KOPT-K1 (cell line): ENCODE data around the gene FRMD4A.
"Not testable (repeated sequence)": the region's sequence is repeated elsewhere in the genome, so short reads cannot be mapped to it uniquely, and the experiment has no call there.

Experiments used
- H3K27ac ChIP-seq: fragments of 200-600 bp; sonication (generic); 2 replicates; pipeline ENCODE4 v1.5.1; 2016; ENCODE audit warnings: antibody characterized with exemption, mild to moderate bottlenecking, low read depth, low read length; ENCODE audit not compliant: poor library complexity, severe bottlenecking
- H3K36me3 ChIP-seq: fragments of 200-600 bp; sonication (generic); 2 replicates; pipeline ENCODE4 v1.5.1; 2017; ENCODE audit warnings: antibody characterized with exemption, mild to moderate bottlenecking, low read length, moderate library complexity; ENCODE audit not compliant: insufficient read depth
- H3K9me3 ChIP-seq: fragments of 200-600 bp; sonication (generic); 2 replicates; pipeline ENCODE4 v1.5.1; 2017; ENCODE audit warnings: antibody characterized with exemption, low read length, mild to moderate bottlenecking; ENCODE audit not compliant: insufficient read depth, poor library complexity, severe bottlenecking

FRMD4A gene

DNA sequence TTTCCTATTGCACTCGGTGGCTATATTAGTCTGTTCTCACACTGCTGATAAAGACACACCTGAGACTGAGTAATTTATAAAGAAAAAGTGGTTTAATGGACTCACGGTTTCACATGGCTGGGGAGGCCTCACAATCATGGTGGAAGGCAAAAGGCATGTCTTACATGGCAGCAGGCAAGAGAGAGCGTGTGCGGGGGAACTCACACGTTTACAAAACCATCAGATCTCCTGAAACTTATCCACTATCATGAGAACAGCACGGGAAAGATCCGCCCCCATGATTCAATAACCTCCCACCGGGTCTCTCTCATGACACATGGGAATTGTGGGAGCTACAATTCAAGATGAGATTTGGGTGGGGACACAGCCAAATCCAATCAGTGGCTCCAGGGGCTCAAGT lies 376.5 kb downstream of the FRMD4A start:
- H3K27ac ChIP-seq, H3K36me3 ChIP-seq, H3K9me3 ChIP-seq: not testable (repeated sequence)

DNA sequence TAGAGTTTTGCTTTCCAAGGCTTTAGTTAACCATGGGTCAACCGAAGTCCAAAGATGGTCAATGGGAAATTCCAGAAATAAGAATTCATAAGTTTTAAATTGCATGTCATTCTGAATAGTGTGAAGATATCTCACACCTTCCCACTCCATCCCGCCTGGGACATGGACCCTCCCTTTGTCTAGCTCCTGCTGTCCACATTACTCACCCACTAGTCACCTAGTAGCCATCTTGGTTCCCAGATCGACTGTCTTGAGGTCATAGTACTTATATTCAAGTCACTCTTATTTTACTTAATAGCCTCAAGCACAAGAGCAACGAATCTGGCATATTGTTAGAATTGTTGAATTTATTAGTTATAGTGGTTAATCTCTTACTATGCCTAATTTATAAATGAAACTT lies 377.4 kb downstream of the FRMD4A start:
- Histone ChIP-seq H3K27ac (no peak overlapping the region), H3K9me3 (no peaks in the 10 kb centered on the region), H3K36me3 (no peaks in the 10 kb centered on the region)

DNA sequence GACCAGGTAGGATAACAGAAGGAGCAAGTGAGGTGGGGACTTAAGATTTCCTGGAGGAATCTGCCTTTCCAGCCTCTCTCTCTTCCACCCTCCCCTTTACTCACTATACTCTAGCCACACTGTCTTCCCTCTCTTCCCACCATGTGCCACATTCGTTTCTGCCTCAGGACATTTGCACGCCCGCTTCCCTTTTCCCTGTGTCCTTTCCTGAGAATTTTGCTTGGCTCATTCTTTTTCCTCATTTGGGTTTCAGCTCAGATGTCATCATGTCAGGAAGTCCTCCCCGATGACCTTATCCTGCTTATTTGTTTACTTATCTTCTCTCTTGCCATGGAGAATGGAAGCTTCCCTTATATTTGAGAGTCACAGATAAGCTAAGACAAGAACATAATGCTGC lies 380.2 kb downstream of the FRMD4A start:
- H3K36me3 ChIP-seq = no peaks in the 10 kb centered on the region
- no peak overlapping the region for H3K27ac ChIP-seq
- H3K9me3 ChIP-seq = no peaks in the 10 kb centered on the region

DNA sequence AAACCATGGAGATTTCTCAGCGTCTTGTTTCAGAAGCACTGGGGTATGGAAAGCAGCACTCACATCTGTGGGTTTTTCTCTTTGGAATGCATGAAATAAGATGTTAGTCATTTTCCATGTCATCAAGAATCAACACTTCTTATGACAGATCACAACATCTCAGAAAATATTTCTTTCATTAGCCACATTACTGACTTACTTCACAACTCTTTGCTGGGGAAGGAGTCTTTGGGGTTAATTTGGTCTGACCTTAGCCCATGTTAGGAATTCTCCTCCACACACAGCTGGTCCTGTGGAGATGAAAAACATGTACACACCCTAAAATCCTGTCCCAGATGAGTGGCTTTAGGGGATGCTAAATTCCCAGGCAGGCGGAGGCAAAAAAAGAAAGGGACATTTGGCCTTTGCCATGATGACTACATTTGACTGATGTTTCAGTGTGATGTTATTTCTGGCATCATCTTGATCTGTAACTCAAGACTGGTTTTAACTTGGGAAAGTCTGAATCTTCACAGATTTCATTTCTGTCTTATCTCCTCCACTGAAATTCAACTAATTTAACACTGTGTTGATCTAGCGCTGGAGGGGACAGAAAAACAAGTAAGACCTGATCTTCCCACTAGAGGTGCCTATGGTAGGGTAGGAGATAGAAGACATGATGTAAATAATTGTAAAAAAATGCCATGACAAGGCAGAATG lies 380.7 kb downstream of the FRMD4A start:
- Histone ChIP-seq H3K9me3 (no peaks in the 10 kb centered on the region), H3K27ac (no peak overlapping the region), H3K36me3 (no peaks in the 10 kb centered on the region)

DNA sequence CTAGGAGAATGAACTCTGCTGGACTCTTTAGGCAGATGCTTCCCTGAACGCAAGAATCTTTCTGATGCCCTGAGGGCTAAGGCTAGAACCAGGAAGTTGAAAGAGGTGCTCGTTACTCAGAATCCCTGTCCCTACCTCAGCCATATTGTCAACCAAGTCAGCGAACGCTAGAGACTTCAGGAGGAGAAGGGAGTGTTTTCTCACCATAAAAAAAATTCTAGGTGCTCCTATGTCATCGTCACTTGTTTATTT lies 384.6 kb downstream of the FRMD4A start:
- Histone ChIP-seq H3K27ac (no peak overlapping the region), H3K36me3 (no peaks in the 10 kb centered on the region), H3K9me3 (no peaks in the 10 kb centered on the region)

DNA sequence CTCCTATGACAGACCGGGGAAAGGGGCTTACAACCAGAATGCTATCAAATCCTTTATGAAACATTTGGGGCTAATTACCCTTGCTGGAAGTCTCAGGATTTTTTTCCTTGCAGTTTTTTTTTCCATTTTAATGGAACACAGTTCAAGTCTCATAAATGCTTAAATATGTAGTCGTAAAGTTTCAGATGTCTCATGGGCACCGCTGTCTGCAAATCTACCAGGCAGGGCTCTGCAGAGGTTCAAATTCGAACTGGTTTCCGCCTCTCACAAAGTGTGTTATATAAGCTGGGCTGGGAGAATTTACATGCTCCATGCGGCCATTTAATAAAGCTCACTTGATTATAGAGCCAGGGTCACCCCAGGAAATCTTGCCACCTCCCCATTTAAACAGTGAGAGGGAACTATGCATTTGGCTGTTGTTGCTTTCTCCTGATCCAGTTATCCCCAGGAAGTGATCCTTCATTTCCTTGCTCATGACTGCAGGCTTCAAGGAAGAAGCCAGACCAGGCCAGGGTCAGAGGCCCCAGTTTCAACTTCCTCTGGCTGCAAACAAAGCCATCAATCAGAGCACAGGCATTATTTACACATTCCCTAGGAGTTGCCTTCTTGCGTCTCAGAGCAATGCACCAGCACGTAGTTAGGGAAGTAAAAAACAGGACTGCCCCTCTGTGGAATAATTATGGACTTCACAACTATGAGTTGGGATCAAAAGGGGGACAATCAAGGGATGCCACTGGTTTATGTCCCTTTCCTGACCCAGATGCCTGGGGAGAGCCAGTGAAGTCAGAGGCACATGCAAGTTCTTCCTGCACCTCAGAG lies 385.1 kb downstream of the FRMD4A start:
- Histone ChIP-seq H3K9me3 (no peaks in the 10 kb centered on the region), H3K27ac (no peak overlapping the region), H3K36me3 (no peaks in the 10 kb centered on the region)

DNA sequence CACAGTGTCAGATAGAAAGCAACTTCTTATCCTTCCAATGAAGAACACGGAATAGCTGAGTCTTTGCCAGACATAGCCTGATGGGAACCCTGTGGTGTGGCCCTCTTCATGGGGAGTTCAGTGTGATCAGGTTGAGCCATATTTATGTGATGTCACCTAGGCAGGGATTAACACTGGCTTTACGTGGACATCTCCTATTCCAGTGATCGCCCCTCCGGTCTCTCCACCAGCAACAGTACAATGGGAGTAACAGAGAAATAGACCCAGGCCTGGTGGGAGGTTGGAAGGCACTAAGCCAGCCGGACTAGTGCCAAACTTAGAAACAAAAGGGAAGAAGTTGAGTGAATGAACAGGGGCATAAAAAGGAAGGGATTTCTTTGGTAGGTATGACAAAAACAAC lies 385.9 kb downstream of the FRMD4A start:
- Histone ChIP-seq H3K9me3 (no peaks in the 10 kb centered on the region), H3K27ac (no peak overlapping the region), H3K36me3 (no peaks in the 10 kb centered on the region)

DNA sequence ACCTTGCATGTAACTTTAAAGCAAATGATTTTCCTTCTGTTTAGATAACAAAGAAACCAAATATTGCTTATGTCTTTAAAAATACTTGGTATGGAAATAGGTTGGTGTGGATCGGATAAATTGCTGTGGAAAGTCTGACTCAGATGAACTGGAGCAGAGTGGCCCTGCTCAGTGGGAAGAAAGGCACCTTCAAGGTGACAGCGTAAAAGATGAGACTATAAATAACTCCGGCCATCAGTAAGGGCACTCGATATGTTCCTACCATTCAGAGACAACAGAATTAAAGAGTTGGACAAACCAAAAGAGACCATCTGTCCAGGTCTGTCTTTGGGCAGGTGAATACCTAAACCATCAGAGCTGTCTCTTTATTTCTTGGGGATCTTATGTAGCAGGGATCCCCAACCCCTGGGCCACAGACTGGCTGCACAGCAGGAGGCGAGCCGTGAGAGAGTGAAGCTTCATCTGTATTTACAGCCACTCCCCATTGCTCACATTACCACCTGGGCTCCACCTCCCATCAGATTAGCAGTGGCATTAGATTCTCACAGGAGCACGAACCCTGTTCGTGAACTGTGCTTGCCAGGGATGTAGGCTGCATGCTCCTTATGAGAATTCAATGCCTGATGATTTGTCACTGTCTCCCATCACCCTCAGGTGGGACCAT lies 386.9 kb downstream of the FRMD4A start:
- H3K27ac ChIP-seq = no peak overlapping the region
- no peaks in the 10 kb centered on the region for H3K36me3 ChIP-seq
- no peaks in the 10 kb centered on the region for H3K9me3 ChIP-seq

DNA sequence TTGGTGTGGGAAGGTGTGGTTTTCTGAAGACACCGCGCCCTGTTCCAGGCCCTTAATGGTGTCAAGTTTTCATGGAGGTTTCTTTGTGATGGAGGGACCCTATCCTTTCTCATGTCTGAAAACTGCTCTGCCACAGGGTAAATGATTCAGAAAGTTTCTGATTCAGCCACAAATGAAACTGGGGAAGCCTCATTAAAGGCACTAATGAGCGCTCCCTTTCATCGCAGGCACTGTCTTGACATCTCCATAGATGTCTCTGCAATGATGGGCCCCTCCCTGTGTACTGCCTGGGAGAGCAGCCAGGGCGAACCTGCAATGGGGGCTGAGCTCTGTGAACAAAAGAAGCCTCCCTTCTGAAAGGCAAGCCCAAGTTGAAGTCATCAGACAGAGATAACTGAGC lies 388.7 kb downstream of the FRMD4A start:
- Histone ChIP-seq H3K36me3 (no peaks in the 10 kb centered on the region), H3K27ac (no peak overlapping the region), H3K9me3 (no peaks in the 10 kb centered on the region)

DNA sequence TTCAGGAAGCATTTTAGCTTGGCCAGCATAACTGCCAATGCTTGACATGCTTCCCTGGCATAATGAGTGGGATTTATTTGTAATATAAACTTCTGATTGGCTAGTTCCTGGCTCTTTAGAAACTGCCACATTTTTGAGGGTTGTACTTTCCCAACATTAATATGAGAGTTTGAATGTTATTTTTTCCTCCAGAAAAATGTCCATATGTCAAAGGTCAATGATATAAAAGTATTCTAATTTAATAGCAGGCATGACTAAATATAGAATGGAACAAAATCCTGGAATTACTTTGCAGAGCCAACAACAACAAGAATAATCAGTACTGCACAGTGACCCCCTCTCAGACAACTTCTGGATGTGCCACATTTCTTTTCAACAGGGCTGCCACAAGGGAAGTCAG lies 391.3 kb downstream of the FRMD4A start:
- Histone ChIP-seq H3K36me3 (no peaks in the 10 kb centered on the region), H3K9me3 (no peaks in the 10 kb centered on the region), H3K27ac (no peak overlapping the region)

DNA sequence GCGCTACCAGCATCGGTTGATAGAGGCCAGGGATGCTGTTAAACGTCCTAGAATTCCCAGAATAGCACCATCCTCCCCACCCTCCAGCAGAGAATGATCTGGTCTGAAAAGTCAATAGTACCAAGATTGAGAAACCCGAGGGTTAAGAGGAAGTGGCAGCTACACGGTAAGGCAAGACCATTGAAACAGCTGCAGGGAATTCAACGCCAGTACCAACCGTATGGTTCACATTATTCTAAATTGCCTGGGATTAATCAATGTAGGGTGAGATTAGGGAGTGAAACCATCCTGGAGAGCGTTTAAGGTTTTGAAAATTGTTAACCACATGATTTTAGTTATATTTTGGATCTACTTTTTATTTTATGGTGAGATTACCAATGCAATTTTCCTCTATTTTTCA lies 391.8 kb downstream of the FRMD4A start:
- Histone ChIP-seq H3K27ac (no peak overlapping the region), H3K36me3 (no peaks in the 10 kb centered on the region), H3K9me3 (no peaks in the 10 kb centered on the region)

DNA sequence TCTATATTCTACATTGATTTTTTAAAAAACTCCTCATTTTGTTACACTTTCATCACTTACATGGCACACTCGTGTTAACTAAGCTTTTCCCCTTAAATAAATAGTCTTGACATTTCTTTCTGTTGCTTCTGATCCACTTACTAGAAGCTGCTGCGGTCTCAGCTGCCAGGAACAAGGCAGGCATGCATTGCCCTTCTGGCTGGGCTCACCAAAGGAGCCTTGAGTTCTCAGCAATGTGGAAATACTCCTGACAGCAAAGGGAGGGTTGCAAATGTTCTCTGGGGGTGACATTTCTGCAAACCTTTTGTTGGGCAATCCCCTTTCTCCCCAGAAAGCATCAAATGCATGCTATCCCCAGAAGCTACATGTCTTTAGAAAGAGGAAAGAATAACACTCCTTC lies 393.9 kb downstream of the FRMD4A start:
- Histone ChIP-seq H3K27ac (no peak overlapping the region), H3K36me3 (no peaks in the 10 kb centered on the region), H3K9me3 (no peaks in the 10 kb centered on the region)

DNA sequence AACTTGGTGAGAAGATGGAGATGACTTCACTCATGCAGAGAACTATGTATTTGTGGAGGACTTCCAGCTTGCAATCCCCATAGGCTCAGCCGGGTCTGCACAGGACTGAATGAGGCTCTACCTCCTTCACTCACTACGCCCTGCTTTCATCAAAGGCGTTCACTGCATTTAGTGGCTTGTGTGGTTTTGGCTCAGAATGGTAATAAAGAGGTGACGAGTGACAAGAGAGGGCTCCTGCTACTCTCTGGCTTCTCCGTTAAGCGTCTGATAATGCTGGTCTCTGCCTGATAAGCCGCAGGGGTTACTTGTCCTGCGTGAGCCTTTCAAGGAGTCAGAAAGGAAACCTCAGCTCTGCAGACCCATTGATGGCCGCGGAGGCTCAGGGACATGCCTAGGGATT lies 400.6 kb downstream of the FRMD4A start:
- no peak overlapping the region for H3K27ac ChIP-seq
- no peaks in the 10 kb centered on the region for H3K36me3 ChIP-seq
- no peaks in the 10 kb centered on the region for H3K9me3 ChIP-seq

DNA sequence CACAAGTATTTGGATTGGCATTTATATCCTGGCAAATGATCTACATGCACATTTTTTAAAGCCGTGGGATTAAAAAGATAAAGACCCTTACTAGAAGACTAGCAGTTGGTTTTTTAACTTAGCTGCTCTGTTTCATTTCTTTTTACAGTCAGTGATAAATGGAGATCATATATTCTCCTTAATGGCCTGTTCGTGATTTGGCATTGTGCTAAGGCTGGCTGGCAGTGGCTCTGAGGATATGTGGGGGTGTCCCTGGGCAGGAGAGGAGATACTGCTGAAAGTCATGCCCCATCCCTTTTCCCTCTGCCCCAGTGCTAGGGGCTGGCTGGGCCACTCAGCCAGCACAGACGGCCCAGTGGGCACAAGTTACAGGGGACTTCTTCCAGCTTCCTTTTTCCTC lies 402.3 kb downstream of the FRMD4A start:
- Histone ChIP-seq H3K27ac (no peak overlapping the region), H3K9me3 (no peaks in the 10 kb centered on the region), H3K36me3 (no peaks in the 10 kb centered on the region)

DNA sequence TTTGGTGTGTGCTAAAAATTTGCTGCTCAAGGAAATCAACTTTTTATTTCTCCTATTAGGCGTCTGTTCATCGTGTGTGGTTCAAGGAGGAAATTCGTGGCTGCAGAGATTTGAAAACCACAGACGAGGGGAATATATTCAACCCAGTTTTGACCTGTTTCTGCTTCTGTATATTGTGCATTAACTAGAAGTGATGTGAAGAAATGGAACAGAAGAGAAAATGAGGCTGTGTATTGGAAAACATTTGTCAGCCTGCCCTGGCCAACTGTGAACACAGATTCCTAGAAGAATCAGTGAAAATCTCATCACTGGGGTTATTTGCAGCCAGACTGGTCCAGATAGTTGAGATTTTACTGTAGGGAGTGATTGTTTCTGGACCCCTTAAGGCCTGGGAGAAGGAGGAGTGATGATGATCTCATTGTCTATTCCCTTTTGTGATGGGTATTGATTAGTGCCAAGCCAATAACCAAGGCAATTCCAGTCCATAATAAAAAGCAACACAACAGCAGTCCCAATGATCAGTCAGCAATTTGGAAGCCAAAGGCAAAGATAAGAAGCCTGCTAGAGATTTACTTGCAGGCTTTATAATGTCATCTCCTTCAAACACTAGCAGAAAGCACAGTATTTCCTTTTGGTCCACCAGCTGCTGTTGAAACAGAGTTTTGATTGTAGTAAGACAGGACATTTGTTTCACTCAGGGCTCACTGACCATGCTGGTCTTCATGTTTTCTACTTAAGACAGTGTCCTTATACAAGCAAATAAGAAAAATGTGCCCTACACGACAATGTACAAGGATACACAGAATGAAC lies 404.5 kb downstream of the FRMD4A start:
- Histone ChIP-seq H3K9me3 (no peaks in the 10 kb centered on the region), H3K36me3 (no peaks in the 10 kb centered on the region), H3K27ac (no peak overlapping the region)
